BJ (cell line): ENCODE results near the gene MARS1. TPM values are rescaled to one million over a fixed set of nuclear protein-coding genes. Genes with fewer than 3 reads are reported as not detected.

Experiments used
- CTCF ChIA-PET: fragments of 350-600 bp; formaldehyde crosslinking; extraction: SDS; loops from one replicate; lab custom pipeline; 2021; ENCODE audit warnings: antibody characterized with exemption, inconsistent platforms; lab: Yijun Ruan, JAX
- POLR2A ChIA-PET: fragments of 300-600 bp; sonication (Branson Sonifier 250); formaldehyde crosslinking; extraction: SDS; loops from one replicate; lab custom pipeline; 2021; ENCODE audit warnings: antibody characterized with exemption; lab: Charles Lee
- DNase-seq: peaks from one replicate; pipeline ENCODE4 v3.0.0-alpha.2; 2011; ENCODE audit warnings: low read depth
- H3K27me3 ChIP-seq: 2 replicates; pipeline ENCODE4 v1.6.0; 2011; ENCODE audit warnings: low read length; ENCODE audit not compliant: control insufficient read depth, insufficient read depth
- H3K36me3 ChIP-seq: 2 replicates; pipeline ENCODE4 v1.5.1; 2011; ENCODE audit warnings: low read length; ENCODE audit not compliant: control insufficient read depth, insufficient read depth
- H3K4me3 ChIP-seq: 2 replicates; pipeline ENCODE4 v1.5.1; 2011; ENCODE audit warnings: low read depth, mild to moderate bottlenecking, control low read depth, low read length
- polyA plus RNA-seq: library from polyadenylated mRNA; depleted of rRNA; stranded (reverse); fragments of >200 nt; gene quantifications from 2 replicates; pipeline ENCODE4 v1.2.3, GENCODE V29; 2011
- TF ChIP-seq, protein P1 (sequence below): IDR thresholded peaks from 2 replicates; pipeline ENCODE4 v1.5.1; 2011; ENCODE audit warnings: low read depth, mild to moderate bottlenecking, control low read depth, inconsistent platforms, low read length, moderate library complexity; ENCODE audit not compliant: insufficient read depth

Gene MARS1
- polyA plus RNA-seq, 1 experiment: 378 TPM

- H3K4me3 ChIP-seq: no peak overlapping the region
- no peak for DNase-seq
- ChIA-PET POLR2A (no interaction called here), CTCF (no interaction called here)
- peaks cover 40% of the 10 kb centered on the region for H3K36me3 ChIP-seq
- TF ChIP-seq, protein P1, sequence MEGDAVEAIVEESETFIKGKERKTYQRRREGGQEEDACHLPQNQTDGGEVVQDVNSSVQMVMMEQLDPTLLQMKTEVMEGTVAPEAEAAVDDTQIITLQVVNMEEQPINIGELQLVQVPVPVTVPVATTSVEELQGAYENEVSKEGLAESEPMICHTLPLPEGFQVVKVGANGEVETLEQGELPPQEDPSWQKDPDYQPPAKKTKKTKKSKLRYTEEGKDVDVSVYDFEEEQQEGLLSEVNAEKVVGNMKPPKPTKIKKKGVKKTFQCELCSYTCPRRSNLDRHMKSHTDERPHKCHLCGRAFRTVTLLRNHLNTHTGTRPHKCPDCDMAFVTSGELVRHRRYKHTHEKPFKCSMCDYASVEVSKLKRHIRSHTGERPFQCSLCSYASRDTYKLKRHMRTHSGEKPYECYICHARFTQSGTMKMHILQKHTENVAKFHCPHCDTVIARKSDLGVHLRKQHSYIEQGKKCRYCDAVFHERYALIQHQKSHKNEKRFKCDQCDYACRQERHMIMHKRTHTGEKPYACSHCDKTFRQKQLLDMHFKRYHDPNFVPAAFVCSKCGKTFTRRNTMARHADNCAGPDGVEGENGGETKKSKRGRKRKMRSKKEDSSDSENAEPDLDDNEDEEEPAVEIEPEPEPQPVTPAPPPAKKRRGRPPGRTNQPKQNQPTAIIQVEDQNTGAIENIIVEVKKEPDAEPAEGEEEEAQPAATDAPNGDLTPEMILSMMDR: no peak
- H3K27me3 ChIP-seq: no peaks in the 10 kb centered on the region
Measured at GRCh38 chr12:57533108-57533507, 45.2 kb downstream of the MARS1 start.

DNA sequence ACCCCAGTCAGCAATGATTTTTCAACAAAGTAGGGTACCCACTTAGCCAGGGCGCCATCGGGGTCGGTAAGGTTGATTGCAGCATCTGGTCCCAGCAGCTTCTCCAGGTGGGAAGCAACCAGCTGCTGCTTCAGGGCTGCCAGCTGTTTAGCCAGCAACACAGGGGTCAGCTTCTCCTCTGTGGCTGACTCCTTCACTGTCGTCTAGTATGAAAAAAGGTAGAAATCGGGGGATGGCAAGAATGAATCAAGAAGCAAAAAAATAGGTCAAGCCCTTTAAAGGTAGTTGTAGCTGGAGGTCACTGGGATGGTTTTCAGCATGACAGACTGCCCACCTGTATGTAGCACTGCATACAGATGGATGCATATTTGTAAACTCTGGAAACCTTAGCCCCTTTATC, 46.4 kb downstream of the MARS1 start:
- POLR2A ChIA-PET: interaction anchor here (0.6 kb wide), 1 partner anchor 12 kb away, joined by 3 read pairs; no protein-coding TSS in a partner anchor
- CTCF ChIA-PET: no interaction called here
- DNase-seq: no peak
- no peak overlapping the region for H3K4me3 ChIP-seq
- H3K36me3 ChIP-seq: peaks cover 37% of the 10 kb centered on the region
- TF ChIP-seq, protein P1: no peak
- H3K27me3 ChIP-seq: no peaks in the 10 kb centered on the region

DNA sequence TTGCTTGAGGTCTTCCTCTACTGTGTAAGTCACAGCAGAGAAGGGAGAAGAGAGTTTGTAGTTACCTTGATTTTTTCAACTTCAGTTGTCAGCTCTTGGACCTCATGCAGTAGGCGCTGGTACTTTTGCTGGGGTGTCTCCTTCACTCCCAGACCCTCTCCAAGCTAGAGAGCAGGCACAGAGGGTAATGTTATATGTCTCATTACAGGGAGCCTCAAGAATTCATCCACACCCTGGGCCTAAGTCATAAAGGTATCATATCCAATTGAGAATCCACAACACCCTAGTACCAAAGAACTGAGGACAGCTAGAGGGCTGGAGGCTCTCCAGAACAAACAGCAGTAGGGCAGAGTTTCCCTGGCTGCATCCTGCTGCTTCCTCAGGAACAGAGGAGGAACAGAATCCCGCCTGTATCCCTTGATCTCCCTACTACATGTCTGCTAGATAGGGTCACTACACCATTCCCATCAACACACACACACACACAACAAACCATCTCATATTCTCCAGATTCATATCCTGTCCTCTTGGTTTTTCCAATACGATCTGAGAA, 47.2 kb downstream of the MARS1 start:
- H3K27me3 ChIP-seq: no peaks in the 10 kb centered on the region
- POLR2A ChIA-PET: interaction anchor here (0.5 kb wide), 1 partner anchor 12 kb away, joined by 3 read pairs; no protein-coding TSS in a partner anchor
- no peak for DNase-seq
- H3K4me3 ChIP-seq: no peak overlapping the region
- H3K36me3 ChIP-seq: peaks cover 33% of the 10 kb centered on the region
- CTCF ChIA-PET: no interaction called here
- TF ChIP-seq, protein P1: no peak

- ChIA-PET CTCF (interaction anchor here (1.3 kb wide), 1 partner anchor 10 kb away, joined by 3 read pairs; no protein-coding TSS in a partner anchor), POLR2A (no interaction called here)
- no peak overlapping the region for H3K4me3 ChIP-seq
- no peaks in the 10 kb centered on the region for H3K27me3 ChIP-seq
- peaks cover 30% of the 10 kb centered on the region for H3K36me3 ChIP-seq
- DNase-seq: no peak
- TF ChIP-seq, protein P1: no peak
Measured at GRCh38 chr12:57535764-57536596, 48.1 kb downstream of the MARS1 start.

DNA sequence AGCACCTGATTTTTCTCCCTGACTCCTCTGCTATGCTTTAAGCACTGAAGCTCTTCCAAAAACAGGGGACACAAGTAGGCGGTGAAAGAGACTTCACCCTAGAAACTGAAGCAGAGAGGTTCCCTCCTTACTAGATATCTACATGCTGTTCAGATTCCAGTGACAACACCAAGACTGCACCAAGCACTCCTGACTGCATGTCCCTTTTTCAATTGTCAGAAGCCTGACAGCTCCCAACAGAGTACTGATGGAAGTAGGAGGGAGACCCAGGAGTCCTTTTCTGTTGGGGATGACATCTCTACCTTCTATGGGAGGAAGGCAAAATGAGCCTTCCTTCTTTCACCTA, 48.7 kb downstream of the MARS1 start:
- peaks cover 30% of the 10 kb centered on the region for H3K36me3 ChIP-seq
- H3K4me3 ChIP-seq: no peak overlapping the region
- TF ChIP-seq, protein P1: no peak
- ChIA-PET CTCF (interaction anchor here (1.3 kb wide), 1 partner anchor 10 kb away, joined by 3 read pairs; no protein-coding TSS in a partner anchor), POLR2A (no interaction called here)
- DNase-seq: no peak
- H3K27me3 ChIP-seq: no peaks in the 10 kb centered on the region
